ENCODE measurements around the gene SMIM1. TPM values are rescaled to one million over a fixed set of nuclear protein-coding genes. Genes with fewer than 3 reads are reported as not detected.

SMIM1 gene
- total RNA-seq, 1 donor from 2014 or later = 0.72 TPM

DNA sequence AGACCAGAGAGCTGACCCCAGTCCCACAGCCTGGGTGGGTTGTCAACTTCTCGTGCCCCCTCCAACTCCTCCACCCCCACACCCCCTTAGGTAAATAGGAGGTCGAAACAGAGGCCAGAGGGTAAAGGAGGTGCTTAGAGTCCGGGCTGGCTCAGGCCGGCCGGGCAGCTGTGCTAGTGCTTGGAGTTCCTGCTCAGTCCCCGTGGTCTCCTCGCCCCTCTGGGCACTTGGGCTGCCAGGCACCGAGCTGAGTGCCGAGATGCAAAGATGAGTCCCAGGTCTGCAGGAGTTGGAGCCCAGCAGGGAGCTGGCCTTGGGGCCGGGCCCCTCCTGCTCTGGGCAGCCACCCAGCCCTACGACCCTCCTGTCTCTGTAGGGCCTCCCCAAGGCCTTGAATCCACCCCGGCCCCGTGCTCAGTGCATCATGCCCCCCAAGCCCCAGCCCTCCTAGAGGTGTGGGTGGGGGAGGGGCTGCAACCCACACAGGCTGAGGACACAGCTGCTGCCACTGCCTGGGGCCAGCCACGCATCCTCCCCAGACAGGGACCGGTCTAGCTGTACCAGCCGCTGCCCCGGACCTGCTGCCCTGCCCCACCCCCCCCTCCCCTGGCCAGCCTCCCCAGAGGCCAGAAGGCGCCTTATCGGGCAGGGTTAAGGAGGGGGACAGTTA is 1.9 kb downstream of the SMIM1 start:
- Mint-ChIP-seq H3K27ac (ENCODE audit: unreplicated experiment) (no peak overlapping the region), H3K4me3 (ENCODE audit: unreplicated experiment) (no peak overlapping the region), H3K27me3 (ENCODE audit: low read depth) (no peaks in the 10 kb centered on the region), H3K36me3 (ENCODE audit: low read depth) (no peaks in the 10 kb centered on the region), H3K9me3 (ENCODE audit: low read depth) (no peaks in the 10 kb centered on the region), H3K4me1 (ENCODE audit: low read depth) (peaks cover 11% of the 10 kb centered on the region)
- TF ChIP-seq, protein P1, sequence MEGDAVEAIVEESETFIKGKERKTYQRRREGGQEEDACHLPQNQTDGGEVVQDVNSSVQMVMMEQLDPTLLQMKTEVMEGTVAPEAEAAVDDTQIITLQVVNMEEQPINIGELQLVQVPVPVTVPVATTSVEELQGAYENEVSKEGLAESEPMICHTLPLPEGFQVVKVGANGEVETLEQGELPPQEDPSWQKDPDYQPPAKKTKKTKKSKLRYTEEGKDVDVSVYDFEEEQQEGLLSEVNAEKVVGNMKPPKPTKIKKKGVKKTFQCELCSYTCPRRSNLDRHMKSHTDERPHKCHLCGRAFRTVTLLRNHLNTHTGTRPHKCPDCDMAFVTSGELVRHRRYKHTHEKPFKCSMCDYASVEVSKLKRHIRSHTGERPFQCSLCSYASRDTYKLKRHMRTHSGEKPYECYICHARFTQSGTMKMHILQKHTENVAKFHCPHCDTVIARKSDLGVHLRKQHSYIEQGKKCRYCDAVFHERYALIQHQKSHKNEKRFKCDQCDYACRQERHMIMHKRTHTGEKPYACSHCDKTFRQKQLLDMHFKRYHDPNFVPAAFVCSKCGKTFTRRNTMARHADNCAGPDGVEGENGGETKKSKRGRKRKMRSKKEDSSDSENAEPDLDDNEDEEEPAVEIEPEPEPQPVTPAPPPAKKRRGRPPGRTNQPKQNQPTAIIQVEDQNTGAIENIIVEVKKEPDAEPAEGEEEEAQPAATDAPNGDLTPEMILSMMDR (IDR thresholded peaks at IDR 0.05) = no peak
- no peak for DNase-seq (ENCODE audit: low spot score)

DNA sequence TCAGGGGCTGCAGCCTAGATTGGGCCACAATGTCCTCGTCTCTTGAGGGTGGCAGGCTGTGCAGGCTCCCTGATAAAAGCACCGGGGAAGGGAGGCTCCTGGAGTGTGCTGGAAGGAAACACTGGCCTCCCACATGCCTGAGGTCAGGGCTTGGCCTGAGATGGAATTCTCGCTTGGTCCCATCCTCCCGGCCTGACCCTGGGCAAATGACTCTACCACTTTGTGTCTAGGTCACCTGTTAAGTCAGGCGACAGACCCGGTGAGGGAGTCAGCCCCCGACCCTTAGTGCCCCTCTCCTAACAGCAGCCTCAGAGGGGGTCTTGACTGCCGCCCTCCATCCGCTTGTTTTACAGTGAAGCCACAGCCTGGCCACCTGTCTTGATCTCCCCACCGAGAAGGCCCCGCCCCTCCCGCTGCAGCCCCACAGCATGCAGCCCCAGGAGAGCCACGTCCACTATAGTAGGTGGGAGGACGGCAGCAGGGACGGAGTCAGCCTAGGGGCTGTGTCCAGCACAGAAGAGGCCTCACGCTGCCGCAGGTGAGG is 2.5 kb downstream of the SMIM1 start:
- Mint-ChIP-seq H3K4me3 (ENCODE audit: unreplicated experiment) (no peak overlapping the region), H3K4me1 (ENCODE audit: low read depth) (peaks cover 11% of the 10 kb centered on the region), H3K27me3 (ENCODE audit: low read depth) (no peaks in the 10 kb centered on the region), H3K9me3 (ENCODE audit: low read depth) (no peaks in the 10 kb centered on the region), H3K36me3 (ENCODE audit: low read depth) (peaks cover 5% of the 10 kb centered on the region), H3K27ac (ENCODE audit: unreplicated experiment) (peak overlapping the region; percentile 17)
- no peak for DNase-seq (ENCODE audit: low spot score)
- TF ChIP-seq, protein P1 (IDR thresholded peaks at IDR 0.05) = no peak

DNA sequence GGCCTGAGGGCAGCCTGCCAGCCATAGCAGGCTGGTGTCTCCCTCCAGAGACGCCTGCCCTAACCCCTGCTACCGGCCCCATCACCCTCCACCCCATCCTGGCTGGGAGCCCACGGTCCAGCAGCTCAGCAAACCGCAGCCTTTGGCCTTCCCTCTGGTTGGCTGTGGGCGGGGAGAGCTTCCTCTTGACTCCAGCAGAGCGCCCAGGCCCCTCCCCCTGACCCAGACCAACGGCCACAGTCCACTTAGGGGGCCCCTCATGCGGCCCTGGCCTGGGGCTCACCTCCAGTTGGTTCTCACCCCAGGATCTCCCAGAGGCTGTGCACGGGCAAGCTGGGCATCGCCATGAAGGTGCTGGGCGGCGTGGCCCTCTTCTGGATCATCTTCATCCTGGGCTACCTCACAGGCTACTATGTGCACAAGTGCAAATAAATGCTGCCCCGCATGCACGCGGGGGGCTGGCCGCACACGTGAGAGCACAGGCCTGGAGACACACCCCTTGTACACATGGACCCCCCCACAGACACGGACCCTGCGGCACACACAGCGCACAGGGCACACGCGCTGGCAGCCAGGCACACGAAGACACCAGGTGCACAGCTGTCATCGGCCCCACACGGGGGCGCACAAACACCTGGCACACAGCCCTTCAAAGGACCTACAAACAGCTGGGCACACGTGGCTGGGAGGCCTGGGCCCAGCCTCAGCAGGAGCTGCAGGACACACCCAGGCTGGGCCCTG is 3.1 kb downstream of the SMIM1 start:
- H3K27ac Mint-ChIP-seq (ENCODE audit: unreplicated experiment) = no peak overlapping the region
- H3K4me3 Mint-ChIP-seq (ENCODE audit: unreplicated experiment) = no peak overlapping the region
- no peak for DNase-seq (ENCODE audit: low spot score)
- no peaks in the 10 kb centered on the region for H3K27me3 Mint-ChIP-seq (ENCODE audit: low read depth)
- peaks cover 12% of the 10 kb centered on the region for H3K36me3 Mint-ChIP-seq (ENCODE audit: low read depth)
- H3K4me1 Mint-ChIP-seq (ENCODE audit: low read depth) = peaks cover 11% of the 10 kb centered on the region
- TF ChIP-seq, protein P1 (IDR thresholded peaks at IDR 0.05) = peak; percentile 45
- no peaks in the 10 kb centered on the region for H3K9me3 Mint-ChIP-seq (ENCODE audit: low read depth)

DNA sequence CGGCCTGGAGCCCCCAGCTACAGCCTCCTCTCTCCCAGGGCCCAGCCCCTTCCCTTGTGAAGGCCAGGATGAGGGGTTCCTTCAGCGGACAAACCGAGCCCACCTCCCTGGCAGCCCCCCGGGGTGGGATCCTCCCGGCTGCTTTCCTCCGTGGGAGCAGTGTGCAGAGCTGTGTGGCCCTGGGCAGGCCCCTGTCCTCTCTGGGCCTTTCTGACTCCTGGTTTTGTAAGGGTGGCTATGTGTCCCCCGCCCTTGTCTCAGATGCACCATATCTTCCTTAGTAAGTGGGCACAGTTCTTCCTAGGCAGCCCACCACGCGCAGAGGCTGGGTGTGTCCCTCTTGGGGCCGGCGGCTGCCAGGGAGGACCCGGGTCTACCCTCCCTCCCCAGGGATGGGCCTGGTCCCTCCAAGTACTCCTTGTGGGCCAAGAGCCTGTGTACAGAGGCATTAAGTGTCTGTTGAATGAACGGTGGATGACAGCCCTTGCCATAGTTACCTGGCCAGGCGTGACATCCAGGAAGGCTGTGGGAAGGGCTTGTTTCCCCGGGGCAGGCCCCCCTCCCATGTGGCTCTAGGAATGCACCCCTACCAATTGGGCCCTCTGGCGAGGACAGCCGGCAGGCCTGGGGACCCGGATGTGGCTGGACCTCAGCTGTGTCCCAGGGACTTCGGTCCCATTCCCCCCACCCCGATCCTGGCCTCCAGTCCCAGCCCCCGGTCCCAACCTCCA is 3.8 kb downstream of the SMIM1 start:
- DNase-seq (ENCODE audit: low spot score) = no peak
- H3K27ac Mint-ChIP-seq (ENCODE audit: unreplicated experiment) = no peak overlapping the region
- no peak overlapping the region for H3K4me3 Mint-ChIP-seq (ENCODE audit: unreplicated experiment)
- H3K9me3 Mint-ChIP-seq (ENCODE audit: low read depth) = no peaks in the 10 kb centered on the region
- peaks cover 11% of the 10 kb centered on the region for H3K4me1 Mint-ChIP-seq (ENCODE audit: low read depth)
- H3K36me3 Mint-ChIP-seq (ENCODE audit: low read depth) = peaks cover 18% of the 10 kb centered on the region
- no peaks in the 10 kb centered on the region for H3K27me3 Mint-ChIP-seq (ENCODE audit: low read depth)
- TF ChIP-seq, protein P1 (IDR thresholded peaks at IDR 0.05) = no peak

DNA sequence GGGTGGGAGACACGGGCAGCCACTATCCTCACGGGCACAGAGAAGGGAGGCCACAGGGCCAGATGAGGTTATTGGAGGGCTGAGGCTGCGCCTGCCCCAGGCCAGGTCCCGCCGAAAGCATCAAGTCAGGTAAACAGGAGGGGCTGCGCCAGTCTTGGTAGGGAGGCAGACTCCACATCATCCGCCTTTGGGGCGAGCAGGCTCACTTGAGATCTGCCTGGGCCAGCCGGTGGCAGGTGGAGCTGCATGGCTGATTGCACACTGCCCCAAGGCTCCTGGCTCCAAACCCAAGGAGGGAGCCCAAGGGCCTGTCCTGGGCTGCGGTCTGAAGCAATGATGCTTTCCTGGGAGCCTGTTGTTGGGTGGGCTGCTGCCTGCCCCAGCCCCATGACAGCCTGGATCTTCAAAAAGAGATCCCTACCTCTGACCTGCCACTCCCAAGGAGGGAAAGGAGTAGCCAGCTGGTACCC is 4.6 kb downstream of the SMIM1 start:
- peaks cover 11% of the 10 kb centered on the region for H3K4me1 Mint-ChIP-seq (ENCODE audit: low read depth)
- no peak for DNase-seq (ENCODE audit: low spot score)

More for the DNA sequence above, 4.6 kb downstream of the SMIM1 start:
- no peak overlapping the region for H3K4me3 Mint-ChIP-seq (ENCODE audit: unreplicated experiment)
- no peaks in the 10 kb centered on the region for H3K9me3 Mint-ChIP-seq (ENCODE audit: low read depth)
- no peaks in the 10 kb centered on the region for H3K27me3 Mint-ChIP-seq (ENCODE audit: low read depth)
- TF ChIP-seq, protein P1 (IDR thresholded peaks at IDR 0.05) = no peak
- H3K36me3 Mint-ChIP-seq (ENCODE audit: low read depth) = peaks cover 24% of the 10 kb centered on the region
- no peak overlapping the region for H3K27ac Mint-ChIP-seq (ENCODE audit: unreplicated experiment)
